ENCODE data around the gene EPB41L2.

The EPB41L2 gene

DNA sequence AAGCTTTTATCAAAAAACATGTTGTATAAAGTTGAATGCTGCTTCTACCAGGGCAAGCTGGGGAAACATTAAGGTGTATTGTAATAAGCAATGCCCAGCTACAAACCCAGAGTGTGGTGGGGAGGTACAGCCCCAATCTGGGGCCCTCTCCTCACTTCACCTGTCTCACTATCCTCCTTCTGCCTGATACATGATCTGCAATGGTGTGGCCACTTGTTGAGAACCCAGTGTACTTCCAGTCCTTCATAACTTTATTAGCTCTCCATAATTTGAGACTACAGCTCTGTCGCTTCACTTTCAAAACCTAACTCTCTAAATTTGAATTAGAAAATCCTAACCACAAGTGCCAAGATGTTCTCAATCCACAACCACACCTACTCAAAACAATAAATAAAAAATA is 84.9 kb downstream of the EPB41L2 start:
- DNase-seq (ENCODE audit: low spot score) = no peak
- in situ Hi-C loops (cut with MboI; ENCODE audit: low sequenced_read_pairs, unreplicated experiment) = no loop called here
- TF ChIP-seq, protein P1, sequence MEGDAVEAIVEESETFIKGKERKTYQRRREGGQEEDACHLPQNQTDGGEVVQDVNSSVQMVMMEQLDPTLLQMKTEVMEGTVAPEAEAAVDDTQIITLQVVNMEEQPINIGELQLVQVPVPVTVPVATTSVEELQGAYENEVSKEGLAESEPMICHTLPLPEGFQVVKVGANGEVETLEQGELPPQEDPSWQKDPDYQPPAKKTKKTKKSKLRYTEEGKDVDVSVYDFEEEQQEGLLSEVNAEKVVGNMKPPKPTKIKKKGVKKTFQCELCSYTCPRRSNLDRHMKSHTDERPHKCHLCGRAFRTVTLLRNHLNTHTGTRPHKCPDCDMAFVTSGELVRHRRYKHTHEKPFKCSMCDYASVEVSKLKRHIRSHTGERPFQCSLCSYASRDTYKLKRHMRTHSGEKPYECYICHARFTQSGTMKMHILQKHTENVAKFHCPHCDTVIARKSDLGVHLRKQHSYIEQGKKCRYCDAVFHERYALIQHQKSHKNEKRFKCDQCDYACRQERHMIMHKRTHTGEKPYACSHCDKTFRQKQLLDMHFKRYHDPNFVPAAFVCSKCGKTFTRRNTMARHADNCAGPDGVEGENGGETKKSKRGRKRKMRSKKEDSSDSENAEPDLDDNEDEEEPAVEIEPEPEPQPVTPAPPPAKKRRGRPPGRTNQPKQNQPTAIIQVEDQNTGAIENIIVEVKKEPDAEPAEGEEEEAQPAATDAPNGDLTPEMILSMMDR (IDR thresholded peaks at IDR 0.05; ENCODE audit: borderline replicate concordance, control extremely low read depth, extremely low read depth, insufficient read depth, missing control alignments) = no peak

DNA sequence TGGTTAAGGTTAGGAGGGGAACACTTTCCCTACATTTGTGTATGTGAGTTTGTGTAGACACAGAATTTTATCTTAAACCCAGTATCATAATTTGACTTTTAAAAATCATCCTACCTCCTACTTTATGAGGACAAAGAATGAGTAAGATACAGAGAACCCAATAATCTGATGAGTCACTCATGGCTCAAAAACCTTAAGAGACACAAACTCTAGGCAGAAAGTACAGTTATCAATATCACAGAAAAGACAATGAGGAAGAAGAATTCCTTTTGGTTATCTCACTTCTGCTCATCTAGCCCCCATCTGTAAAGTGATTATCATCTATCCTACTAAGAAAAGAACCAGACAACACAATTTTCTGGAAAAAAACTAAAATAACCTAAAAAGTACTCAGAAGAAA is 87.7 kb downstream of the EPB41L2 start:
- in situ Hi-C loops (cut with MboI; ENCODE audit: low sequenced_read_pairs, unreplicated experiment) = no loop called here
- DNase-seq (ENCODE audit: low spot score) = no peak
- TF ChIP-seq, protein P1 (IDR thresholded peaks at IDR 0.05; ENCODE audit: borderline replicate concordance, control extremely low read depth, extremely low read depth, insufficient read depth, missing control alignments) = no peak

DNA sequence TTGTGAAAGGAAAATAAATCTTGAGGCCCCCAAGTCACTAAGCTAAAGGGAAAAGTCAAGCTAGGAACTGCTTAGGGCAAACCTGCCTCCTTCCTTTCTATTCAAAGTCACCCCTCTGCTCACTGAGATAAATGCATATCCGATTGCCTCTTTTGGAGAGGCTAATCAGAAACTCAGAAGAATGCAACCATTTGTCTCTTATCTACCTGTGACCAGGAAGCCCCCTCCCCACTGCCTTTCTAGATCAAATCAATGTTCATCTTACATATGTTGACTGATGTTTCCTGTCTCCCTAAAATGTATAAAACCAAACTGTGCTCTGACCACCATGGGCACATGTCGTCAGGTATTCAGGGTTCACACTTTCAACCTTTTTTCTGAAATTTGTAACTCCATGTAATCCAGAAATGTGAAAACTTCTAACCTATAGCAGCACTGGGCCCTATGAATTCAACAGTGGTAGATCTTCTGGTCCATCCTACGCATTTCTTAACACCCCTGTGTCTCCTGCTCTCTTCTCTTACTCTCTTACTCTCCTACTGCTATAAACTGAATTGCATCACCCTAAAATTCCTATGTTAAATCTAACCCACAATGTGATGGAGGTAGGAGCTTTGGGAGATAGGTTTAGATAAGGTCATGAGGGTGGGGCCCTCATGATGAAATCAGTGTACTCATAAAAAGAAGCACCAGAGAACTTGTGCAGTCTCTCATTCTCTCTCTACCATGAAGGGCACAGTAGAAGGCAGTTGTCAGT is 89.3 kb downstream of the EPB41L2 start:
- TF ChIP-seq, protein P1 (IDR thresholded peaks at IDR 0.05; ENCODE audit: borderline replicate concordance, control extremely low read depth, extremely low read depth, insufficient read depth, missing control alignments) = no peak
- DNase-seq (ENCODE audit: low spot score) = no peak
- in situ Hi-C loops (cut with MboI; ENCODE audit: low sequenced_read_pairs, unreplicated experiment) = no loop called here

DNA sequence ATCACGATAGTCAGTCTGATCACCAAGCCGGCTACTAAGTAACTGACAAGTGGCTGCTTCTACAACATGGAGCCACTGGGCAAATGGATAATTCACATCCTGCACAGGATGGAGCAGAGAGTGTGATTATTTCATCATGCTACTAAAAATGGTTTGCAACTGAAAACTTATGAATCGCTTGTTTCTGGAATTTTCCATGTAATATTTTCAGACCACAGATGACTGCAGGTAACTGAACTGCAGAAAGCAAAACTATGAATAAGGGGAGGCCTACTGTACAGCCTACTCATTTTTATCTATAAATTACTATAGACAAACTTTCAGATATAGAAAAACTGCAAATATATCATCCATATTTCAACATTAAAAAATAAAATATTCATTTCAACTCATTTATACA is 91.5 kb downstream of the EPB41L2 start:
- no peak for DNase-seq (ENCODE audit: low spot score)
- TF ChIP-seq, protein P1 (IDR thresholded peaks at IDR 0.05; ENCODE audit: borderline replicate concordance, control extremely low read depth, extremely low read depth, insufficient read depth, missing control alignments) = no peak
- in situ Hi-C loops (cut with MboI; ENCODE audit: low sequenced_read_pairs, unreplicated experiment) = no loop called here

DNA sequence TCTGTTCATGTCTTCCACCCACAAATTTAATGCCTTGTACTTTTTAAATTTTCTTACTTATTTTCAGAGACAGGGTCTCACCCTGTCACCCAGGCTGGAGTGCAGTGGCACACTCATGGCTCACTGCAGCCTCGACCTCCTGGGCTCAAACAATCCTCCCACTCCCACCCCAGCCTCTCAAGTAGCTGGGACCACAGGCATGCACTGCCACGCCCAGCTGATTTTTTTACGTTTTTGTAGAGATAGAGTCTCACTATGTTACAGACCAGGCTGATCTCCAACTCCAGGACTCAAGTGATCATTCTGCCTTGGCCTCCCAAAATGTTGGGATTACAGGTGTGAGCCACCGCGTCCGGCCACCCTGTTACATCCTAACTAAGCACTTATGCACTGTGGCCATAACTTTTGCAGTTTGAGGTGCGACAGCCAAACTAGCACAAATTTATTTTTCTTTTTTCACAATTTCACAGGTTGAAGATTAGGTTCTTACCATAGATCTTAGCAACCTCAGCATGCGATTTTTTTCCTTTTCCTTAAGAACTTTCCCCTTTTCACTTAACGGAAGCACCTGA is 92.1 kb downstream of the EPB41L2 start:
- no peak for DNase-seq (ENCODE audit: low spot score)
- in situ Hi-C loops (cut with MboI; ENCODE audit: low sequenced_read_pairs, unreplicated experiment) = no loop called here
- TF ChIP-seq, protein P1 (IDR thresholded peaks at IDR 0.05; ENCODE audit: borderline replicate concordance, control extremely low read depth, extremely low read depth, insufficient read depth, missing control alignments) = no peak

DNA sequence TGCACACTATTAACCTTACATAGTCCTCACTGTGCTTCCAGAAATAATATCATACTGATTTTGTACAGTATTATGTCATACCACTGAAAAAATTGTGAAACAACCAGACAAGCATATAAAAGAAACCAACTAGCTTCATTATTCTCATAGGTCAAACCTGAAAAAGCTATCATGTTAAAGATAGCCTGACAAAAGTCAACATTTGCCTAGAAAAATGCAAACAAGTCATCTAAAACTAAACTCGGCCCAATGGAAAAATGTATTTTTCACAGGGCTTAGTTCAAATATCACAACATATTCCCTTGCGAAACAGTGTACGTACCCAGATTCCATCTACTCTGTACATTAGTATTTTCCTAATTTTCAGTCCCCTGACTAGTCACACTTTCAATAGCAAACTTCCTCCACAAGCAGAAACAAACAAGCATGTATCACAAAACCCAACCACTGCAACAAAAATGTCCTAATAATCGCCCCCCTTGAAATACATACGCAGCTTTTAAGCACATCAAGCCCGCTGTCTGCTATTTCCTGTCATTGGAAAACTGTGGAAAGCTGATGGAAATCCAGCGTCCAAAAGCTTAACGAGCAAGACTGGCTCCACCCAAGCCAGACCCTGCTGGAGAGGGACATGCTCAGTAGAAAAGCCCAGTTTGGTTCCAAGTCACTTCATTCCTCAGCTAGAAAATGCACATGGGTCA is 93.1 kb downstream of the EPB41L2 start:
- DNase-seq (ENCODE audit: low spot score) = no peak
- in situ Hi-C loops (cut with MboI; ENCODE audit: low sequenced_read_pairs, unreplicated experiment) = no loop called here
- TF ChIP-seq, protein P1 (IDR thresholded peaks at IDR 0.05; ENCODE audit: borderline replicate concordance, control extremely low read depth, extremely low read depth, insufficient read depth, missing control alignments) = no peak

All from GM13976 (cell line).